Smooth muscle cell (in vitro differentiated cells): ENCODE measurements around the gene ARPC5L. TPM values are rescaled to one million over a fixed set of nuclear protein-coding genes. Genes with fewer than 3 reads are reported as not detected.

ENCODE experiments used
- DNase-seq: peaks from one replicate; lab custom pipeline; 2025; ENCODE audit not compliant: unreplicated experiment; lab: John Stamatoyannopoulos, UW
- H2AFZ ChIP-seq: fragments of 200-600 bp; sonication (generic); 2 replicates; pipeline ENCODE4 v1.6.0; 2016; ENCODE audit warnings: antibody characterized with exemption, low read depth, mild to moderate bottlenecking
- H3F3A ChIP-seq: fragments of 200-600 bp; sonication (generic); 2 replicates; pipeline ENCODE4 v1.6.0; 2017; ENCODE audit warnings: antibody characterized with exemption, low read depth
- H3K27ac ChIP-seq: fragments of 200-600 bp; sonication (generic); 2 replicates; pipeline ENCODE4 v1.5.1; 2016; ENCODE audit warnings: low read depth, mild to moderate bottlenecking
- H3K27me3 ChIP-seq: fragments of 200-600 bp; sonication (generic); 2 replicates; pipeline ENCODE4 v1.6.1; 2016; ENCODE audit warnings: low read depth, mild to moderate bottlenecking
- H3K36me3 ChIP-seq: fragments of 200-600 bp; sonication (generic); 2 replicates; pipeline ENCODE4 v1.5.1; 2016; ENCODE audit warnings: low read depth
- H3K4me1 ChIP-seq: fragments of 200-600 bp; sonication (generic); 2 replicates; pipeline ENCODE4 v1.5.1; 2016; ENCODE audit warnings: low read depth
- H3K4me2 ChIP-seq: fragments of 200-600 bp; sonication (generic); 2 replicates; pipeline ENCODE4 v1.6.0; 2016; ENCODE audit warnings: mild to moderate bottlenecking
- H3K4me3 ChIP-seq: fragments of 200-600 bp; sonication (generic); 2 replicates; pipeline ENCODE4 v1.5.1; 2016; ENCODE audit warnings: mild to moderate bottlenecking
- H3K79me2 ChIP-seq: fragments of 200-600 bp; sonication (generic); 2 replicates; pipeline ENCODE4 v1.6.0; 2016; ENCODE audit warnings: low read depth, mild to moderate bottlenecking
- H3K9ac ChIP-seq: fragments of 200-600 bp; sonication (generic); 2 replicates; pipeline ENCODE4 v1.6.0; 2016; ENCODE audit warnings: low read depth
- H3K9me3 ChIP-seq: fragments of 200-600 bp; sonication (generic); replicated peaks from 2 replicates; pipeline ENCODE4 v1.5.1; 2016; ENCODE audit warnings: low read depth
- H4K20me1 ChIP-seq: fragments of 200-600 bp; sonication (generic); 2 replicates; pipeline ENCODE4 v1.6.0; 2016; ENCODE audit warnings: low read depth
- CTCF ChIP-seq: fragments of 200-600 bp; sonication (generic); IDR thresholded peaks from 2 replicates; pipeline ENCODE4 v1.5.1; 2017; ENCODE audit warnings: borderline replicate concordance, mild to moderate bottlenecking, antibody characterized with exemption; ENCODE audit not compliant: insufficient read depth, poor library complexity, severe bottlenecking
- WGBS: methylation state at CpG from one replicate; pipeline ENCODE4 v1.1.7; 2016; ENCODE audit warnings: low lambda C conversion rate; 5-methylcytosine and 5-hydroxymethylcytosine counted together
- polyA plus RNA-seq: library from polyadenylated mRNA; unstranded; fragments of >200 nt; fragmentation: Nextera tagmentation; extraction: Ambion mirVana; gene quantifications from 2 replicates; pipeline ENCODE4 v1.2.1, GENCODE V29; 2016
- total RNA-seq: library from RNA; depleted of rRNA; stranded (reverse); fragments of >200 nt; gene quantifications from 2 replicates; pipeline ENCODE4 v1.2.3, GENCODE V29; 2014

Gene ARPC5L
- total and polyA plus RNA-seq, 2 experiments from 2014 or later = 20.9 to 69.8 TPM

- WGBS = 69% methylated on average over 5 of the region's 5 CpGs
- no peaks in the 10 kb centered on the region for H3K27me3 ChIP-seq
- DNase-seq = no peak
- no peak overlapping the region for H3K9ac ChIP-seq
- H3K36me3 ChIP-seq = no peaks in the 10 kb centered on the region
- H2AFZ ChIP-seq = no peak overlapping the region
- H3K4me1 ChIP-seq = no peaks in the 10 kb centered on the region
- no peak overlapping the region for H3K4me3 ChIP-seq
- H3F3A ChIP-seq = peaks cover 2% of the 10 kb centered on the region
- no peak for TF ChIP-seq CTCF
- H3K9me3 ChIP-seq = no peaks in the 10 kb centered on the region
- H3K79me2 ChIP-seq = no peaks in the 10 kb centered on the region
- no peaks in the 10 kb centered on the region for H4K20me1 ChIP-seq
- H3K27ac ChIP-seq = no peak overlapping the region
- H3K4me2 ChIP-seq = no peak overlapping the region
These were observed 32.6 kb upstream of the ARPC5L start for GRCh38 chr9:124829334-124829669.

DNA sequence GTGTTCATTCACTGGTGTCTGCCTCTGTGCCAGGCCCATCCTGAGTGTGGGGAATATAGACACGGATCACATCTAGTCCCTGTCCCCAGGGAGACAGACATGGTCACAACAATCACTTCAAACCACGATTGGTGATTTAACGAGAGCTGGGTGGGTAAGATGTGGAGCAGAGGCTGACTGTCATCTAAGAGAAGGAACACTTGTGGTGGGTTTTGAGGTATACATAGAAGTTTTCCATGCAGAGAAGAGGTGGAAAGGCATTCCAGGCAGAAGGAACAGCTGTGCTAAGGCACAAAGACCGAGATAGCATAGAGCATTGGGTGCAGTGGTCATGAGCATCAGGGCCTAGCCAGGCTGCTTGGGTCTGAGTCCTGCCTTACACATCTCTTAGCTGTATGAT lies 31.3 kb upstream of the ARPC5L start:
- Histone ChIP-seq H3K4me3 (no peak overlapping the region), H3K27ac (no peak overlapping the region), H3K9ac (no peak overlapping the region), H3K79me2 (no peaks in the 10 kb centered on the region), H3K4me2 (no peak overlapping the region), H2AFZ (no peak overlapping the region), H3K9me3 (no peaks in the 10 kb centered on the region), H4K20me1 (no peaks in the 10 kb centered on the region), H3K4me1 (no peaks in the 10 kb centered on the region), H3F3A (peaks cover 2% of the 10 kb centered on the region), H3K27me3 (no peaks in the 10 kb centered on the region), H3K36me3 (no peaks in the 10 kb centered on the region)
- TF ChIP-seq CTCF = no peak
- 64% methylated on average over 4 of the region's 4 CpGs for WGBS
- no peak for DNase-seq

- Histone ChIP-seq H4K20me1 (no peaks in the 10 kb centered on the region), H3K4me3 (no peak overlapping the region), H3K27me3 (no peaks in the 10 kb centered on the region), H3K4me1 (no peaks in the 10 kb centered on the region), H3K79me2 (no peaks in the 10 kb centered on the region), H3K36me3 (no peaks in the 10 kb centered on the region), H3K9me3 (no peaks in the 10 kb centered on the region), H2AFZ (no peak overlapping the region), H3K27ac (no peak overlapping the region), H3K4me2 (no peak overlapping the region), H3F3A (peaks cover 2% of the 10 kb centered on the region), H3K9ac (no peak overlapping the region)
- no peak for TF ChIP-seq CTCF
- no peak for DNase-seq
- 92% methylated on average over 9 of the region's 9 CpGs for WGBS
These were observed 30.1 kb upstream of the ARPC5L start for GRCh38 chr9:124831642-124832364.

GRCh38 chr9:124834591-124834990 lies 27.3 kb upstream of the ARPC5L start:
- Histone ChIP-seq H3K27me3 (no peaks in the 10 kb centered on the region), H3F3A (peaks cover 2% of the 10 kb centered on the region), H2AFZ (no peak overlapping the region), H3K4me2 (peak overlapping the region; percentile 66), H3K9me3 (no peaks in the 10 kb centered on the region), H3K36me3 (no peaks in the 10 kb centered on the region), H3K27ac (no peak overlapping the region), H3K4me1 (no peaks in the 10 kb centered on the region), H3K9ac (no peak overlapping the region), H3K4me3 (no peak overlapping the region), H3K79me2 (no peaks in the 10 kb centered on the region), H4K20me1 (no peaks in the 10 kb centered on the region)
- 59% methylated on average over 7 of the region's 7 CpGs for WGBS
- TF ChIP-seq CTCF = no peak
- DNase-seq = no peak
